Lower leg skin (tissue), 4 donors: Measurements from ENCODE around the gene SUPT20HL1. TPM values are rescaled to one million over a fixed set of nuclear protein-coding genes. Genes with fewer than 3 reads are reported as not detected.

ENCODE experiments used
- DNase-seq, 2 donors: peaks; one replicate each; pipeline ENCODE4 v3.0.0-alpha.2; 2019; ENCODE audit warnings: low spot score in 2 of 2
- H3K4me3 ChIP-seq: fragments of 200-600 bp; sonication (generic); 2 replicates; pipeline ENCODE4 v1.5.1; 2017; ENCODE audit warnings: mild to moderate bottlenecking, low read depth; ENCODE audit not compliant: poor library complexity, severe bottlenecking
- POLR2A ChIP-seq, 2 donors: fragments of 450-650 bp; IDR thresholded peaks; one replicate each; pipeline ENCODE4 v1.6.1; 2016 to 2017; ENCODE audit warnings: antibody characterized with exemption in 2 of 2, mild to moderate bottlenecking in 1 of 2, moderate library complexity in 1 of 2
- WGBS, 2 donors: methylation state at CpG; one replicate each; pipeline ENCODE4 v1.1.5; 2018; 5-methylcytosine and 5-hydroxymethylcytosine counted together
- intact Hi-C: fragments of 100-400 bp; cut with DNase I; formaldehyde crosslinking; loops from one replicate; pipeline ENCODE4 v1.15.0; 2023; ENCODE audit warnings: low total_unique reads
- total RNA-seq, 4 donors: library from RNA; depleted of rRNA; stranded (reverse); fragments of >200 nt; gene quantifications; one replicate each; pipeline ENCODE4 v1.1.0, GENCODE V29; 2016
- TF ChIP-seq, protein P1 (sequence below), 3 donors: fragments of 450-650 bp; IDR thresholded peaks; one replicate each; pipeline ENCODE4 v1.5.1; 2016; ENCODE audit warnings: antibody characterized with exemption in 3 of 3, mild to moderate bottlenecking in 3 of 3, moderate library complexity in 2 of 3

The SUPT20HL1 gene
- total RNA-seq, 4 donors from 2014 or later, result not detected

DNA sequence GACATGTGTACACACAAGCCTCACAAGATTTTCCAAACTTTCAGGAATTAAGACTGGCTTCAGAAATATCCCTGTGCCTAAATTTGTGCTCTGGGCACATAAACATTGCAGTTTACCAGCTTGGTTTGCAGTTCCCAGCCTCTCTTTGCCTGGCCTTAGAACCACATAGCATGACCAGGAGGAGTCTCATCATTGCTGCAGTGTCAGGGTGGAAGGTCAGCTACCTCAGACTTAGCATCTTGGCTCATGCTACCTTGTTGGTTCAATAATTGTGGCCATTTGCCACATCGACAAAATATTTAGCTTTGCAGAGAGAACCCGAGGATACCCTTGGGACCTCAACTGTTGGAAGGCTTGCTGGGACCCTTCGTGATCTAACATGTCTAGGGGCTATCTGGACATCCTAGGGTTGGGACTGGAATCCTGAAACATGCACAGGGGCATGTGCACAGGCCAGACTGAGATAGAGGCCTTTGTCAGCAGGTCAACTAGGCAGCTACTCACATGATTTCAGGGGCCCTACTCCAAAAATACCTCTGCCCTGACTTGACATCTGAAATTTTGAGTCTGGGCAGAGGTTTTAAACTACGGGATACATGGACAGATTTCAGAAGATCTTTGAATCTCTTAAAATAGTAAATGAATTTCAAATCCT lies 38.6 kb upstream of the SUPT20HL1 start:
- intact Hi-C loops, result no loop called here
- DNase-seq, result no peak
- WGBS, 2 donors, result 73 to 84% methylated on average over 1 to 4 of the region's 4 CpGs
- TF ChIP-seq, protein P1, sequence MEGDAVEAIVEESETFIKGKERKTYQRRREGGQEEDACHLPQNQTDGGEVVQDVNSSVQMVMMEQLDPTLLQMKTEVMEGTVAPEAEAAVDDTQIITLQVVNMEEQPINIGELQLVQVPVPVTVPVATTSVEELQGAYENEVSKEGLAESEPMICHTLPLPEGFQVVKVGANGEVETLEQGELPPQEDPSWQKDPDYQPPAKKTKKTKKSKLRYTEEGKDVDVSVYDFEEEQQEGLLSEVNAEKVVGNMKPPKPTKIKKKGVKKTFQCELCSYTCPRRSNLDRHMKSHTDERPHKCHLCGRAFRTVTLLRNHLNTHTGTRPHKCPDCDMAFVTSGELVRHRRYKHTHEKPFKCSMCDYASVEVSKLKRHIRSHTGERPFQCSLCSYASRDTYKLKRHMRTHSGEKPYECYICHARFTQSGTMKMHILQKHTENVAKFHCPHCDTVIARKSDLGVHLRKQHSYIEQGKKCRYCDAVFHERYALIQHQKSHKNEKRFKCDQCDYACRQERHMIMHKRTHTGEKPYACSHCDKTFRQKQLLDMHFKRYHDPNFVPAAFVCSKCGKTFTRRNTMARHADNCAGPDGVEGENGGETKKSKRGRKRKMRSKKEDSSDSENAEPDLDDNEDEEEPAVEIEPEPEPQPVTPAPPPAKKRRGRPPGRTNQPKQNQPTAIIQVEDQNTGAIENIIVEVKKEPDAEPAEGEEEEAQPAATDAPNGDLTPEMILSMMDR (IDR thresholded peaks at IDR 0.05), result no peak
- TF ChIP-seq POLR2A (IDR thresholded peaks at IDR 0.05), result no peak
- no peak overlapping the region for H3K4me3 ChIP-seq

DNA sequence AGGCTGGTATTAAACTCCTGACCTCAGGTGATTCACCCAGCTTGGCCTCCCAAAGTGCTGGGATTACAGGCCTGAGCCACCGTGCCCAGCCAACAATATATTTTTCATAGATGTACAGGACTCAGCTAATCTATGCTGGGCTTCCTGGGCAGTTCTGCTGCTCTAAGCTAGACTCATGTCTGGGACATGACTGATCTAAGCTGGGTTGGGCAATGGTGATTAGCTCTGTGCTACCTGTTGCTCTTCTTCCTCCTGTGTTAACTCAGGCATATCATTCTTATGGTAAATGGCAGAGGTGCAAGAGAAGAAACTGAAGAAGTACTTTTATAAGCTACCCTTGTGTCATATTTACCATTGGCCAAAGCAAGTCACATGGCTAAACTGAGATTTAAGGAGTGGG lies 35.2 kb upstream of the SUPT20HL1 start:
- no peak for TF ChIP-seq POLR2A (IDR thresholded peaks at IDR 0.05)
- TF ChIP-seq, protein P1 (IDR thresholded peaks at IDR 0.05), result no peak
- WGBS, 2 donors, result 83 to 100% methylated on average over 1 of the region's 1 CpG
- no peak overlapping the region for H3K4me3 ChIP-seq
- DNase-seq, result no peak
- intact Hi-C loops, result no loop called here

DNA sequence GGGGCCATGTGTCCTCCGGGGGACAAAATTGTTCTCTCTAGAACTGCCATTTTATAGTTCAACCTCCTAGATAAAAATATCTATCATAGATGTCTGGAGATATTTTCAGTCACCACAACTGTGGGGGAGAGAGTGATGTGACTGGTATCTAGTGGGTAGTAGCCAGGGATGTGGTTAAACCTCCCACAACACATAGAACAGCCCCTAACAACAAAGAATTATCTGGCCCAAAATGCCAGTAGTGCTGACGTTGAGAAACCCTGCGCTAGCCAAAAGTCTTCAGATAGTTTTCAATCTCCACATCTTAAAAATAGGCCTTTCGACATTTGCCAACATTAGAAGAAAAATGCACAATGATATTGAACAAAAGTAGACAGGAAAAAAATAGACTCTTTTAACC lies 27.6 kb upstream of the SUPT20HL1 start:
- no peak for DNase-seq
- intact Hi-C loops, result no loop called here
- 64 to 66% methylated on average over 4 of the region's 4 CpGs for WGBS, 2 donors
- no peak overlapping the region for H3K4me3 ChIP-seq
- TF ChIP-seq, protein P1 (IDR thresholded peaks at IDR 0.05), result no peak
- no peak for TF ChIP-seq POLR2A (IDR thresholded peaks at IDR 0.05)

DNA sequence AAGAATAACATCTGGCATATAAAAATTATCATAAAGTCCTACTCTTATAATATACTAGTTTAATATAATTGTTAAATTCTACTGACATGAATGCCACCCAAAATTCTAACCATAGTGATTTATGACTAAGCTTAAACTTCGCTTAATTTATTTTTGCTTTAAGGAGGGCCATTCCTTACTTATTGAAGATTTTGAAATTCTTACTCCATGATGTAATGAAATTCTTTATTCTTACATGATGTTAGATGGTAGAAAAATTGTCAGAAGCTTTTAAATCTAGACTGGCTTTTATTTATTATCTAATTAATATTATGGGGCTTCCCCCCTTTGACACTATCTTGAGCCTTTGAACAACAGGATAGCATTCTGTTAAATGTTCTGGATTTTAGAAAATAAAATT lies 27.1 kb upstream of the SUPT20HL1 start:
- intact Hi-C loops, result no loop called here
- TF ChIP-seq POLR2A (IDR thresholded peaks at IDR 0.05), result no peak
- TF ChIP-seq, protein P1 (IDR thresholded peaks at IDR 0.05), result no peak
- no peak overlapping the region for H3K4me3 ChIP-seq
- DNase-seq, result no peak
- WGBS, 2 donors, result 48 to 57% methylated on average over 1 of the region's 1 CpG

DNA sequence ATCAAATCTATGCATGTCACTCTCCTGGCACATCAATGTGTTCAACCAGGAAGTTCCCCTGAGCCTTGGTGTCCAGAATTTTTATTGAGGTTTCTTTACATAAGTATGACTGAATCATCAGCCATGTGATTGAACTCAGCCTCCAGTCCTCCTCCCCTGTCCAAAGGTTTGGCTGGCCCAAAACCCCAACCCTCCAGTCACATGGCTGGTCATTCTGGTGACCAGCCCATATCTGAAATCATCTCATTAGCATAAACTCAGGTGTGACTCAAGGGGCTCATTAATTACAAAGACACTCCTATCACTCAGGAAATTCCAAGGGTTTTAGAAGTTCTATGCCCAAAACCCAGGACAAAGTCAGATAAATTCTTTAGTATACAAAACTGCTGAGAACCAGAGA lies 26.0 kb upstream of the SUPT20HL1 start:
- H3K4me3 ChIP-seq, result no peak overlapping the region
- intact Hi-C loops, result no loop called here
- no peak for DNase-seq
- TF ChIP-seq, protein P1 (IDR thresholded peaks at IDR 0.05), result no peak
- no peak for TF ChIP-seq POLR2A (IDR thresholded peaks at IDR 0.05)

DNA sequence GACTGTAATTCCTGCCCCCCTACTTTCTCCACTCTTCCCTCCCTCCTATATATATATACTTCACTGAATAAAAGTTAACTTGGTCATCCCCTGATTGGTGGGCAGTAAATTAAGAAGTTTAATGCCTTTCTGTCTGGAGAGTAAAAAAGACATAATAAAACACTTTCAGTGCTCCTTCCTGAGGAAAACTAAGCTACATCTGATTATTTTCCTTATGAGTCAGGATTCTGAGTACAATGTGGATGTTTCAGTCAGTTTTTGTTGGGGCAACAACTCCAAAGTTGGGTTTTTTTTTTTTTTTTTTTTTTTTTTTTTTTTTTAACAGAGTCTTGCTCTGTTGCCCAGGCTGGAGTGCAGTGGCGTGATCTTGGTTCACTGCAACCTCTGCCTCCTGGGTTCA lies 24.6 kb upstream of the SUPT20HL1 start:
- TF ChIP-seq POLR2A (IDR thresholded peaks at IDR 0.05), result no peak
- TF ChIP-seq, protein P1 (IDR thresholded peaks at IDR 0.05), result no peak
- WGBS, 2 donors, result 88 to 100% methylated on average over 1 of the region's 1 CpG
- intact Hi-C loops, result no loop called here
- no peak overlapping the region for H3K4me3 ChIP-seq
- no peak for DNase-seq
